Spleen (tissue), 7 donors: ENCODE results near the gene PSORS1C2.

ENCODE experiments used
- CTCF ChIP-seq, 11 experiments: fragments of 200-600 bp in 7 of 11; fragments of 450-650 bp in 4 of 11; sonication (generic) in 4 of 11; IDR thresholded peaks in 8 of 11; conservative IDR thresholded peaks in 3 of 11; 1 replicate in 7 of 11; 2 replicates in 4 of 11; pipeline versions ENCODE4 v1.4.0 to v1.8.0; 2016 to 2021; ENCODE audit warnings: antibody characterized with exemption in 11 of 11, inconsistent platforms in 4 of 11, mild to moderate bottlenecking in 1 of 11
- POLR2A ChIP-seq, 3 donors: fragments of 450-650 bp; IDR thresholded peaks; one replicate each; pipeline ENCODE4 v1.5.1; 2017; ENCODE audit warnings: antibody characterized with exemption in 3 of 3, mild to moderate bottlenecking in 1 of 3
- POLR2AphosphoS5 ChIP-seq, 3 donors: sonication (generic); formaldehyde crosslinking; IDR thresholded peaks; one replicate each; pipeline ENCODE4 v1.5.1; 2017; ENCODE audit warnings: antibody characterized with exemption in 3 of 3
- donor health status: DM: no; HTN: no; CAD: no; lungs with moderate emphysema.
- donor health status: DM: no; HTN: no; CAD: no.
- donor health status: DM: no; HTN: no; CAD: no.

DNA sequence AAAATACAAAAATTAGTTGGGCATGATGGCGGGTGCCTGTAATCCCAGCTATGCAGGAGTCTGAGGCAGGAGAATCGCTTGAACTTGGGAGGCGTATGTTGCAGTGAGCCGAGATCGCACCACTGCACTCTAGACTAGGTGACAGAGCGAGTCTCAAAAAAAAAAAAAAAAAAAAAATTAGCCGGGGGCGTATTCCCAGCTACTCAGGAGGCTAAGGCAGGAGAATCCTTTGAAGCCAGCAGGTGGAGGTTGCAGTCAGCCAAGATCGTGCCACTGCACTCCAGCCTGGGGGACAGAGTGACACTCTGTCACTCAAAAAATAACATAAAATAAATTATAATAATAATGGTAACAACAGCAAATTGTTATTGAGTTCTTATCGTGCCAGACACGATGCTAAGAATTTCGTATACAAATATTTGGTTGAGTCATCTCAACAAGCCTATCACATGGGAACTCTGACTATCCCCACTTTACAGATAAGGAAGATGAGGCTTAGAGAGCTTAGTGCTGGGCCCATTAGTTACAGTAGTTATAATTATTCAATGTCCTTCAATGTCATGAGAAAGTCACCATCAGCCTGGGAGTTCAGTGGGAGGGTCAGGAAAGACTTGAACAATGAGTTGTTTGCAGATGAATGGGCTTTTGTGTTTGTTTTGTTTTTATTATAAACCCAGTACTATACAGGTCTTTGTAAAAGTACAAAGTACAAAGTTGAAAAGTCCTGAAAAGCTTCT lies 45.9 kb downstream of the PSORS1C2 start:
- no peak for TF ChIP-seq CTCF (IDR thresholded peaks at IDR 0.05 in 8 of 11, conservative IDR thresholded peaks at IDR 0.05 in 3 of 11)
- TF ChIP-seq POLR2A (IDR thresholded peaks at IDR 0.05) = no peak
- TF ChIP-seq POLR2AphosphoS5 (IDR thresholded peaks at IDR 0.05) = no peak
